ENCODE measurements around the gene YJEFN3. TPM values are rescaled to one million over a fixed set of nuclear protein-coding genes. Genes with fewer than 3 reads are reported as not detected.
A peak's percentile ranks its signal among the peaks of the same experiment; 100 is the strongest.

YJEFN3 gene
- total RNA-seq, 1 experiment from 2014 or later, result 16.6 TPM

DNA sequence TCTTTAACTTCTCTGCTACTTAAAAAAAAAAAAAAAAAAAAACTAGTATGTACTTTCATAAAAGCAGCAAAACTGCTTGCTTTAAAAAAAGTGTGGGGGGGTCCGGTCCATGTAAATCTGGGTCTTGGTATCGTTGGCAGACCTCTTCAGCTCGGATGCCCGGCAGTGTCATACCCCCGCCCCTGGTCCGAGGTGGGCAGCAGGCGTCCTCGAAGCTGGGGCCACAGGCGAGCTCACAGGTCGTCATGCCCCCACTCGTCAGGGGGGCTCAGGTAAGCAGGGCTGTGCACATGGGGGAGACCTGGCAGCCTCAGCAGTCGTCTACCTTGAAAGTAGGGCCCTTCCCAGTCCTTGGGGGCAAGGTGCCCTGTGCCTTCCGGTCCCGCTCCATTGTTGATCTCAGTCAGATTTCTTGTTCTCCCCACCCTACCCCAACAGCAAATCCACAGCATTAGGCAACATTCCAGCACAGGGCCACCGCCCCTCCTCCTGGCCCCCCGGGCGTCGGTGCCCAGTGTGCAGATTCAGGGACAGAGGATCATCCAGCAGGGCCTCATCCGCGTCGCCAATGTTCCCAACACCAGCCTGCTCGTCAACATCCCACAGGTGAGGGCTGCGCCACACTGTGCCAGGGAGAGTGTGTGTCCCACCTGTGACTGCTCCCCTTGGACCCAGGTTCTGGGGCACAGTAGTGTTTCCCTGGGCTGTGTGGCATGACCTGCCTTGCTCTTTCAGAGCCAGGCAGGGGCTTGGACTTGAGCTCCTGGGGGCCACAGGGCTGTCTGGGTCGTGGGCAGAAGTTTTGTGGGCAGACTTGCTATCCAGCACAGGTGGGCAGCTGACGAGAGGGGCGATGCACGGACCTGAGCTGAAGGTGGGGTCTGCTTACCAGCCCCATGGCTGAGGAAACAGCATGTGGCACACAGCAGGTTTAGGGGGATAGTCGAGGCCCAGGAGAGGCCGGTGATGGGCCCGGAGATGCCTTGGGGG, 32.8 kb upstream of the YJEFN3 start:
- no peak overlapping the region for H2BK12ac ChIP-seq (ENCODE audit: insufficient read length, low read depth, low read length)
- H4K8ac ChIP-seq (replicated peaks; ENCODE audit: insufficient read length, low read depth, low read length), result no peak overlapping the region
- no peak overlapping the region for H3K23ac ChIP-seq (ENCODE audit: insufficient read length, low read depth, low read length)
- no peak overlapping the region for H2BK15ac ChIP-seq (ENCODE audit: low read depth, low read length)
- H3K4me1 ChIP-seq (ENCODE audit: insufficient read depth, low read length), result no peaks in the 10 kb centered on the region
- WGBS (ENCODE audit: extremely low coverage, insufficient read length, low lambda C conversion rate), result no CpG with 5 or more reads among the region's 30 CpGs
- H3K9me3 ChIP-seq (ENCODE audit: control insufficient read depth, low read depth, low read length), result no peaks in the 10 kb centered on the region
- H3K79me1 ChIP-seq (ENCODE audit: insufficient read depth, low read depth, low read length, poor library complexity, severe bottlenecking), result no peaks in the 10 kb centered on the region
- H4K20me1 ChIP-seq (ENCODE audit: control insufficient read depth, insufficient read depth, insufficient read length), result no peaks in the 10 kb centered on the region
- Mint-ChIP-seq H3K4me3 (no peak overlapping the region), H3K4me1 (peaks cover 6 to 7% of the 10 kb centered on the region in 2 experiments; a peak in 2 of 4 replicates), H3K36me3 (ENCODE audit: insufficient read depth in 1 of 3, low read depth in 3 of 3) (peaks cover 35 to 88% (median 81%) of the 10 kb centered on the region in 3 experiments; a peak in 6 of 7 replicates), H3K27me3 (ENCODE audit: low read depth) (no peaks in the 10 kb centered on the region), H3K27ac (peak overlapping the region in 1 of 3 experiments; percentile 34; a peak in 2 of 7 replicates), H3K9me3 (no peaks in the 10 kb centered on the region)
- H4K91ac ChIP-seq (ENCODE audit: insufficient read length, low read depth, low read length), result no peak overlapping the region
- no peak overlapping the region for H2BK120ac ChIP-seq (ENCODE audit: low read depth, low read length, poor library complexity, severe bottlenecking)
- H3K27me3 ChIP-seq (ENCODE audit: insufficient read depth, low read length), result no peaks in the 10 kb centered on the region
- no peak overlapping the region for H3K9ac ChIP-seq (ENCODE audit: extremely low read depth, insufficient read length, low read length)
- no peak overlapping the region for H2BK20ac ChIP-seq (ENCODE audit: low read depth, low read length, poor library complexity, severe bottlenecking)
- DNase-seq, result no peak
- no peak overlapping the region for H3K4ac ChIP-seq (ENCODE audit: low read depth, low read length)
- no peak overlapping the region for H3K14ac ChIP-seq (ENCODE audit: insufficient read depth, low read length)
- H3K27ac ChIP-seq (ENCODE audit: insufficient read length, low read depth, low read length), result no peak overlapping the region
- H2AFZ ChIP-seq (ENCODE audit: low read length), result no peak overlapping the region
- H3T11ph ChIP-seq (ENCODE audit: low read length), result no peak overlapping the region
- no peak overlapping the region for H3K4me2 ChIP-seq (ENCODE audit: insufficient read depth, insufficient read length, low read length)
- peaks cover under 1% of the 10 kb centered on the region; the same call in 1 of the 2 replicates for H3K79me2 ChIP-seq (ENCODE audit: insufficient read depth, low read length)
- no peak overlapping the region for H4K5ac ChIP-seq (ENCODE audit: insufficient read length, low read depth, low read length)
- H3K18ac ChIP-seq (ENCODE audit: insufficient read length, low read depth, low read length), result no peak overlapping the region
- no peak overlapping the region for H2BK5ac ChIP-seq (ENCODE audit: insufficient read length, low read length)
- H2AK5ac ChIP-seq (ENCODE audit: insufficient read length, low read length), result no peak overlapping the region
- H3K56ac ChIP-seq (ENCODE audit: insufficient read length, low read depth, low read length), result no peak overlapping the region
- TF ChIP-seq, protein P1, sequence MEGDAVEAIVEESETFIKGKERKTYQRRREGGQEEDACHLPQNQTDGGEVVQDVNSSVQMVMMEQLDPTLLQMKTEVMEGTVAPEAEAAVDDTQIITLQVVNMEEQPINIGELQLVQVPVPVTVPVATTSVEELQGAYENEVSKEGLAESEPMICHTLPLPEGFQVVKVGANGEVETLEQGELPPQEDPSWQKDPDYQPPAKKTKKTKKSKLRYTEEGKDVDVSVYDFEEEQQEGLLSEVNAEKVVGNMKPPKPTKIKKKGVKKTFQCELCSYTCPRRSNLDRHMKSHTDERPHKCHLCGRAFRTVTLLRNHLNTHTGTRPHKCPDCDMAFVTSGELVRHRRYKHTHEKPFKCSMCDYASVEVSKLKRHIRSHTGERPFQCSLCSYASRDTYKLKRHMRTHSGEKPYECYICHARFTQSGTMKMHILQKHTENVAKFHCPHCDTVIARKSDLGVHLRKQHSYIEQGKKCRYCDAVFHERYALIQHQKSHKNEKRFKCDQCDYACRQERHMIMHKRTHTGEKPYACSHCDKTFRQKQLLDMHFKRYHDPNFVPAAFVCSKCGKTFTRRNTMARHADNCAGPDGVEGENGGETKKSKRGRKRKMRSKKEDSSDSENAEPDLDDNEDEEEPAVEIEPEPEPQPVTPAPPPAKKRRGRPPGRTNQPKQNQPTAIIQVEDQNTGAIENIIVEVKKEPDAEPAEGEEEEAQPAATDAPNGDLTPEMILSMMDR (conservative IDR thresholded peaks at IDR 0.05), result no peak
- H3K23me2 ChIP-seq (ENCODE audit: insufficient read length, low read depth, low read length, poor library complexity, severe bottlenecking), result no peaks in the 10 kb centered on the region

All from H9 (cell line).